ENCODE measurements around the gene SSX3.
"Not testable (repeated sequence)": the region's sequence is repeated elsewhere in the genome, so short reads cannot be mapped to it uniquely, and the experiment has no call there.

The SSX3 gene, protein sequence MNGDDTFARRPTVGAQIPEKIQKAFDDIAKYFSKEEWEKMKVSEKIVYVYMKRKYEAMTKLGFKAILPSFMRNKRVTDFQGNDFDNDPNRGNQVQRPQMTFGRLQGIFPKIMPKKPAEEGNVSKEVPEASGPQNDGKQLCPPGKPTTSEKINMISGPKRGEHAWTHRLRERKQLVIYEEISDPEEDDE

DNA sequence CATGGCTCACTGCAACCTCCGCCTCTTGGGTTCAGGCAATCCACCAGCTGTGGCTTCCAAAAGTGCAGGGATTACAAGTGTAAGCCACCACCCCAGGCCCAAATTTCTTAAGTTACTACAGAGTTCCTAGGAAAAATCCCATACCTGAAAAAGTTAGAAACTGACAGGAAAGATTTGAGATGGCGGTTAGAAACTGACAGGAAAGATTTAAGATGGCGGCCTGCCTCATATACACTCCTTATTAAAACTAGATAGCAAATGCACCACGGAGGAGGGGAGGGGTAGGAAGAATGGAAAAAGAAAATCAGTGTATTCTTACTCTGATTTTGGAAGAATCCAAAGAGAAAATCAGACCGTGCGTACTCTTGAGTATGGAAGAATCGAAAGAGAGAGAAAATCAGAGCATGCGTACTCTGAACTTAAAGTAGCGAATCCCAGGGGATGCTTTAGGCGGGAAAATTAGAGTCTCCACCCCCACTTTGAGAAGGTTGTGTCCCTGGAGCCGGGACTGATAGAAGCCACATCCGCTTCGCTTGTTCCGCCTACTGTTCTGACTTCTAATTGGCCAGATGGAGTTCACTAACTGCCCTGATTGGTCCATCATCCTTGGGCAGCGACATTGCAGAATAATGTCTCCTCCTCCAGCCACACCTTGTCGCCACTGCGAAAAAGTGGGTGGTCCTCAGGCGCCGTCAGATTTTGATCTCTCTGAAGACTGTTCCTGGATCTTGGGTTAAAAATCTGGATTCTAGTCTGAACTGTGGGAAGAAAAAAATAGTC is at the start of gene SSX3:
Gene SSX3, minus strand, starts transcription at position 389 of the 780 bp plus-strand sequence. CDS start 1,454 bp downstream, outside the sequence.
- not testable (repeated sequence) for DNase-seq

- not testable (repeated sequence) for DNase-seq
Measured at GRCh38 chrX:48397825-48398224, 41.3 kb upstream of the SSX3 start.

DNA sequence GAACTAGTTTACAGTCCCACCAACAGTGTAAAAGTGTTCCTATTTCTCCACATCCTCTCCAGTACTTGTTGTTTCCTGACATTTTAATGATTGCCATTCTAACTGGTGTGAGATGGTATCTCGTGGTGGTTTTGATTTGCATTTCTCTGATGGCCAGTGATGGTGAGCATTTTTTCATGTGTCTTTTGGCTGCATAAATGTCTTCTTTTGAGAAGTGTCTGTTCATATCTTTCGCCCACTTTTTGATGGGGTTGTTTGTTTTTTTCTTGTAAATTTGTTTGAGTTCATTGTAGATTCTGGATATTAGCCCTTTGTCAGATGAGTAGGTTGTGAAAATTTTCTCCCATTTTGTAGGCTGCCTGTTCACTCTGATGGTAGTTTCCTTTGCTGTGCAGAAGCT is 40.4 kb upstream of the SSX3 start:
- DNase-seq = not testable (repeated sequence)

GRCh38 chrX:48383239-48383638 is 26.7 kb upstream of the SSX3 start, which contains the start of gene SSX4:
Gene SSX4, plus strand, starts transcription at chrX:48383539. Its CDS starts 515 bp downstream, at chrX:48384054.
- DNase-seq = not testable (repeated sequence)

DNA sequence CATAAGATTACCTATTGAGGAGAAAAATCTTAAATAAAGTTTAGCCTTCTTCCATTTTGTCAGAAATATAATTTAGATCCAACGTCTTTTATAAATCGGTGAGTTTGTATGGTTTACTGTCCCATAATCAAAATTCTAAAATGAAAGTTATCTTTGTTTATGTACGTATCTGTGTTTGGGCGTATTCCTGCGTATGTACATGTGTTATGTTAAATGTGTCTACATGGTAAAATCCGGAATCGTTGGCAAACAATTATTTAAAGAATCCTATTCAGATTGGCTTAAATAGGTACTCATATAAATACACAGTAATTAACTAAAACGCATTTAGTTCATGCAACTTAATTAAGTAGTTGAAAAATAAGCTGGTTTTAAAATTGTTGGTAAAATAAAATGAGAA is 13.9 kb upstream of the SSX3 start:
- not testable (repeated sequence) for DNase-seq

GRCh38 chrX:48367717-48368408 is 11.4 kb upstream of the SSX3 start:
- not testable (repeated sequence) for DNase-seq

DNA sequence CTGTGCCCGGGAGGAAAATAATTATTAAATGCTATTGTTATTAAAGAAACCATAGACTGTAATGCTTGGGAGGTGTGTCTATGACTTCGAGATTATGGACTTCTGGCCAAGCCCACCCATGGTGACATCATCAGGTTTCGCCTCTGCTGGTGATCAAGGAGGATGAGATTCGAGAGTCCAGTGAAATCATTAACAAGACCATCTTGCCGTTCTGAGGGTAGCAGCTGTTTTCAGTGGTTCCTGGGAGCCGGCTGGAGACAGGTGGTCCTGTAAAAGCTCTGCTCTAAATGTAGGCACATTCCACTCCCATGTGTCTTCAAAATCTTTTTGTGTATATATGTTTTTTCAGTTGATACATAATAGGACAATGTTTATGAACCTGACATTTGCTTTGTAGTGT is 2.8 kb upstream of the SSX3 start:
- not testable (repeated sequence) for DNase-seq

DNA sequence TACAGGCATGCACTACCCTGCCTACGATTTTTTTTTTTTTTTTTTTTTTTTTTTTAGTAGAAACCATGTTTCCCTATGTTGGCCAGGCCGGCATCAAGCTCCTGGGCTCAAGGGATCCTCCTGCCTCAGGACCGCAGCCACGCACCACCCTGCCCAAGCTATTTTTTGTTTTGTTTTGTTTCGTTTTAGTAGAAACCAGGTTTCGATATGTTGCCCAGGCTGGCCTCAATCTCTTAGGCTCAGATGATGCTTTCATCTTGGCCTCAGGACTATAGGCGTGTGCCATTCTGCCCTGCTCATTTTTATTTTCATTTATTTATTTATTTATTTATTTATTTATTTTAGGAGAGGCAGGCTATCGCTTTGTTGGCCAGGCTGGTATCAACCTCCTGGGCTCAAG is 1.2 kb upstream of the SSX3 start:
- no peak for DNase-seq

DNA sequence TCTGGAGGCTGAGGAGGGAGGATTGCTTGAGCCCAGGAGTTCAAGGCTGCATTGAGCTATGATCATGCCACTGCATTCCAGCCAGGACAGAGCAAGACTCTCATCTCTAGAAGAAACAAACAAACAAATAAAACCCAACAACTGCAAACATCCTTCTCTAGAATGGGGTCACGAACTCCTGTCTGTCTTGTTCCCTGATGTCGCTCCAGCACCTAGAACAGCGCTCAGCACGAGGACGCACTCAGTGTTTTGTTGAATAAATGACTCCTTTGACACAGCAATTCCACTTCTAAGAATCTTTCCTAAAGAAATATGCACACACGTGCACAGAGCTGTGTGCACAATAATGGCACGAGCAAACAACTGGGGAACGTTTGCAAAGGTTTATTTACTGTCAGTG is 10.4 kb downstream of the SSX3 start:
- DNase-seq = not testable (repeated sequence)

GRCh38 chrX:48313996-48314395 is 42.5 kb downstream of the SSX3 start:
- DNase-seq = not testable (repeated sequence)

DNA sequence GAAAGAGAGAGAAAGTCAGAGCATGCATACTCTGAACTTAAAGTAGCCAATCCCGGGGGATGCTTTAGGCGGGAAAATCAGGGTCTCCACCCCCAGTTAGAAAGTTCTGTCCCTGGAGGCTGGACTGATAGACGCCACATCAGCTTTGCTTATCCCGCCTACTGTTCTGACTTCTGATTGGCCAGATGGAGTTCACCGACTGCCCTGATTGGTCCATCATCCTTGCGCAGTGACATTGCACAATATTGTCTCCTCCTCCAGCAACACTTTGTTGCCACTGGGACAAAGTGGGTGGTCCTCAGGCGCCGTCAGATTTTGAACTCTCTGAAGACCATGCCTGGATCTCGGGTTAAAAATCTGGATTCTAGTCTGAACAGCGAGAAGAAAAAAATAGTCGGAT is 50.3 kb downstream of the SSX3 start:
- no peak for DNase-seq
